CD4-positive, alpha-beta memory T cell (primary cell): ENCODE data around the gene AKAP8. TPM values are rescaled to one million over a fixed set of nuclear protein-coding genes. Genes with fewer than 3 reads are reported as not detected.
A peak's percentile ranks its signal among the peaks of the same experiment; 100 is the strongest.
"Not testable (repeated sequence)": the region's sequence is repeated elsewhere in the genome, so short reads cannot be mapped to it uniquely, and the experiment has no call there.

Source experiments
- CTCF ChIA-PET: fragments of 350-600 bp; sonication (Branson Sonifier 250); formaldehyde crosslinking; loops from one replicate; lab custom pipeline; 2021; ENCODE audit warnings: inconsistent platforms; ENCODE audit not compliant: partially characterized antibody; lab: Charles Lee
- POLR2A ChIA-PET: fragments of 350-600 bp; sonication (Branson Sonifier 250); formaldehyde crosslinking; loops from one replicate; lab custom pipeline; 2021; ENCODE audit not compliant: partially characterized antibody; lab: Charles Lee
- DNase-seq, 5 donors: peaks; one replicate each; pipeline versions ENCODE4 v3.0.0 to v3.0.0-alpha.2; 2020 to 2022; ENCODE audit warnings: mixed read lengths in 1 of 5
- H3K27ac ChIP-seq: one replicate; pipeline ENCODE4 v1.7.0; 2013; ENCODE audit warnings: low read depth, low read length
- H3K27me3 ChIP-seq: 2 replicates; pipeline ENCODE4 v1.7.0; 2013; ENCODE audit warnings: mild to moderate bottlenecking, low read length, moderate library complexity; ENCODE audit not compliant: insufficient read depth
- H3K36me3 ChIP-seq: 2 replicates; pipeline ENCODE4 v1.7.0; 2013; ENCODE audit warnings: mild to moderate bottlenecking, low read length, moderate library complexity; ENCODE audit not compliant: insufficient read depth
- H3K4me1 ChIP-seq: 2 replicates; pipeline ENCODE4 v1.7.0; 2013; ENCODE audit warnings: mild to moderate bottlenecking, low read length, moderate library complexity; ENCODE audit not compliant: insufficient read depth
- H3K4me3 ChIP-seq, 2 donors: one replicate each; pipeline ENCODE4 v1.7.0; 2013; ENCODE audit warnings: low read length in 2 of 2, mild to moderate bottlenecking in 1 of 2
- H3K9me3 ChIP-seq, 2 donors: one replicate each; pipeline ENCODE4 v1.7.0; 2013; ENCODE audit warnings: low read length in 2 of 2, control low read depth in 1 of 2; ENCODE audit not compliant: control insufficient read depth in 1 of 2
- H3K27ac Mint-ChIP-seq, 7 donors: one replicate each; pipeline ENCODE4 v1.8.0; 2020 to 2021; ENCODE audit warnings: mixed read lengths in 7 of 7, mild to moderate bottlenecking in 6 of 7, inconsistent platforms in 3 of 7, moderate library complexity in 3 of 7
- H3K27me3 Mint-ChIP-seq, 2 donors: one replicate each; pipeline ENCODE4 v1.8.0; 2020 to 2021; ENCODE audit warnings: mixed read lengths in 2 of 2
- H3K36me3 Mint-ChIP-seq, 2 donors: one replicate each; pipeline ENCODE4 v1.8.0; 2020 to 2021; ENCODE audit warnings: mixed read lengths in 2 of 2, inconsistent platforms in 1 of 2, mild to moderate bottlenecking in 1 of 2
- H3K4me1 Mint-ChIP-seq, 4 donors: one replicate each; pipeline ENCODE4 v1.8.0; 2020 to 2021; ENCODE audit warnings: mixed read lengths in 4 of 4, mild to moderate bottlenecking in 1 of 4
- H3K4me3 Mint-ChIP-seq, 8 donors: one replicate each; pipeline ENCODE4 v1.8.0; 2020 to 2021; ENCODE audit warnings: mixed read lengths in 8 of 8, mild to moderate bottlenecking in 7 of 8, moderate library complexity in 6 of 8, inconsistent platforms in 3 of 8
- H3K9me3 Mint-ChIP-seq, 8 donors: one replicate each; pipeline ENCODE4 v1.8.0; 2020 to 2021; ENCODE audit warnings: mixed read lengths in 8 of 8, mild to moderate bottlenecking in 5 of 8, inconsistent platforms in 3 of 8, moderate library complexity in 1 of 8
- intact Hi-C: fragments of 100-400 bp; cut with micrococcal nuclease; formaldehyde crosslinking; loops from one replicate; pipeline ENCODE4 v1.15.1; 2023
- polyA plus RNA-seq, 2 donors: library from polyadenylated mRNA; unstranded; fragments of 300-500 nt; fragmentation: Illumina TruSeq; gene quantifications; one replicate each; pipeline ENCODE4 v1.2.3, GENCODE V29; 2021
- total RNA-seq, 2 experiments: library from RNA; stranded (reverse); gene quantifications; one replicate each; pipeline ENCODE4 v1.2.3, GENCODE V29; 2021

The AKAP8 gene
- total and polyA plus RNA-seq, 4 experiments from 2014 or later, result 10.8 to 71.5 (median 46.7) TPM

DNA sequence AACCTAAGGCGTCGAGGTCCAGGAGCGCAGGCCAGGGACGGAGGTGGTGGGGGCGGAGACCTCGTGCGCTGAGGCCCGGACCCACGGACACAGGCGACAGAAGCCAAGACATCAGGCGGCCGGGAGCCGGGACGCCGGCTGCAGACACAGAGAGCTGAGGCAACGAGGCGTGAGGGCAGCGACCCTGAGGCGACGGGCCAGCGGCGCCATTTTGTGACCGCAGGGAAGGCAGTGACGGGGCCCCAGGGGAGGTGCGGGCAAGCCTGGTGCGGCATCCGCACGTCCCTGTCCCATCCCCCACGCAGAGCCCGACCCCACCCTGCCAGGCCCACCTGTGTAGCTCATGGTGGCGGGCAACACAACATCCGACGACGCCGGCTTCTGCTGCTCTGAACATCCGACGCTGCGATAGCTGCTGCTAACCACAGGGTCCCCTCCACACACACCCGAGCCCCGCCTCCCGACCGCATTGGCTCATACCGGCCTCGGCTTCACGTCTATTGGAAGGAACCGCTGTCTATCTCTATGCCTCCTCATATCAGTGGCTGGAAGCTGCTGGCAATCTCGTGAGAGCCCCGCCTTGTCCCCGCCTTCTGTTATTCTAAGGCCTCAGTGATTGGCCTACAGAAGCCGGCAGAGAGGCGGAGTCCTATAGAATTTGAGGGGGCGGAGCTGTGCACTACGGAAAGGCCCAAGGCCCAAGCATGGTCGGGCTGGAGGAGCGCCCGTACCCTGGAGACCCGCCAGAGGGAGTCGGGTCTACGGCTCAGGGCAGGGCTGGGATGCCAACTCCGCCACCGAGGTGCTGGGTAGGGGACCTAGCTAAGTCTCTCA, 39.2 kb upstream of the AKAP8 start, which contains the start of gene AKAP8L:
Gene AKAP8L, minus strand, starts transcription at position 410 of the 834 bp plus-strand sequence. Its CDS starts 65 bp downstream, at position 345.
- DNase-seq, result peak; percentile 99 to 100 (median 100)
- peaks cover 27 to 34% of the 10 kb centered on the region in 2 donors for H3K36me3 Mint-ChIP-seq
- H3K4me3 ChIP-seq, result peak within 1 kb of the TSS; percentile 91 to 95

DNA sequence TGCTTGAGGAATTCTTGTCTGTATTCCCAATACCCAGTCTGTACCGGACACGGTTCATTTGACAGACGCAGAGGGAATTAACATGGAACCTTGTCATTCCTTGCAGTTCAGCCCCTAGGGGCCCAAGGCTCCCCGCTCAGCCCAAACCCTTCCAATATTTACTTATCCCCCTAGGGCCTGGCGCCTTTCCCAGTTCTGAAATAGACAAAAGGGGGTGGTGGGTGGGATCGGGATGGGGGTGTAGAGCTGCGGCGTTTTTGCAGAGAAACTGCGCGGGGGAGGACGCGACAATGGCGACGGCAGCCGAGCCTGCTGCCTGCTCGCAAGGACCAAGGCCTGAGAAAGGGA, 38.6 kb upstream of the AKAP8 start:
- H3K9me3 ChIP-seq, result no peaks in the 10 kb centered on the region
- peak overlapping the region; percentile 77 for H3K27ac ChIP-seq
- peak overlapping the region; percentile 91 to 95 for H3K4me3 ChIP-seq
- Mint-ChIP-seq H3K4me1 (peaks cover 34 to 63% (median 43%) of the 10 kb centered on the region in 4 donors), H3K4me3 (peak overlapping the region; percentile 96 to 100 (median 100)), H3K27ac (peak overlapping the region; percentile 87 to 100 (median 99)), H3K9me3 (no peaks in the 10 kb centered on the region), H3K27me3 (no peaks in the 10 kb centered on the region), H3K36me3 (peaks cover 23 to 33% of the 10 kb centered on the region in 2 donors)
- ChIA-PET POLR2A (interaction anchor here (0.8 to 7.0 kb wide), 28 partner anchors 8 to 326 kb away, joined by 3 to 168 read pairs (median 9); partner anchors contain the start of genes AKAP8, BRD4, RASAL3 and WIZ), CTCF (interaction anchor here (1.0 to 9.0 kb wide), 18 partner anchors 12 to 326 kb away, joined by 3 to 319 read pairs (median 14); partner anchors contain the start of genes AKAP8, RASAL3 and WIZ)
- H3K36me3 ChIP-seq, result peaks cover 9% of the 10 kb centered on the region
- DNase-seq, result no peak
- intact Hi-C loops, result loop anchor here (1.0 to 2.0 kb wide), 3 partner anchors 34 to 325 kb away; no protein-coding TSS in a partner anchor
- H3K27me3 ChIP-seq, result no peaks in the 10 kb centered on the region
- H3K4me1 ChIP-seq, result peaks cover 51% of the 10 kb centered on the region

More for the DNA sequence above, 39.2 kb upstream of the AKAP8 start, which contains the start of gene AKAP8L:
- POLR2A ChIA-PET, result interaction anchor here (0.7 to 7.0 kb wide), 41 partner anchors 8 to 1623 kb away, joined by 3 to 168 read pairs (median 6); partner anchors contain the start of genes AKAP8, BRD4, RASAL3 and TMEM38A
- Histone ChIP-seq H3K9me3 (no peaks in the 10 kb centered on the region), H3K27me3 (no peaks in the 10 kb centered on the region), H3K27ac (peak within 1 kb of the TSS; percentile 77), H3K36me3 (peaks cover 15% of the 10 kb centered on the region), H3K4me1 (peaks cover 45% of the 10 kb centered on the region)
- Mint-ChIP-seq H3K27me3 (no peaks in the 10 kb centered on the region), H3K4me1 (peaks cover 31 to 58% (median 38%) of the 10 kb centered on the region in 4 donors), H3K27ac (peak within 1 kb of the TSS; percentile 87 to 100 (median 99)), H3K9me3 (no peaks in the 10 kb centered on the region), H3K4me3 (peak within 1 kb of the TSS; percentile 96 to 100 (median 100))
- CTCF ChIA-PET, result interaction anchor here (0.7 to 9.0 kb wide), 32 partner anchors 11 to 326 kb away, joined by 3 to 319 read pairs (median 6); partner anchors contain the start of genes AKAP8, RASAL3 and WIZ
- intact Hi-C loops, result loop anchor here (1.0 to 2.0 kb wide), 11 partner anchors 14 to 326 kb away; partner anchors contain the start of gene AKAP8

DNA sequence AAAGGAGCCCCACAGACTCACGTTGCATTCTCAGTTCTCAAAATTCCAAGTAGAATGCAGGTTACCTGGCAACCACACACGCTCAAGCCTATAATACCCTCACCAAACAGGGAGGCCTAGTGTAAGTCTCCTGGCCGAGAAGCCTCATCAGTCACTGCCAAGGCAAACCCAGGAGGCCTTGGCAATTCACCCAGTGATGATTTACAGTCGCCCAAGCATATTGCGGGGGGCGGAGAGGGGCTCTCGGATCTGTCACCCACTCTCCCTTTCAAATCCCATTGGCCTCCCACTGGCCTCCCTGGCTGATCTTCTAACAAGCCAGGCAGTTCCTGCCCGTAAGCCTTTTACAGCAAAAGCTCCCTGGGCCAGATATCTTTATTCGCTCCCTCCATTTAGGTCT, 38.1 kb upstream of the AKAP8 start:
- Histone ChIP-seq H3K27me3 (no peaks in the 10 kb centered on the region), H3K4me3 (peak overlapping the region; percentile 91 to 95), H3K9me3 (no peaks in the 10 kb centered on the region), H3K4me1 (peaks cover 56% of the 10 kb centered on the region), H3K27ac (peak overlapping the region; percentile 77), H3K36me3 (peaks cover 5% of the 10 kb centered on the region)
- intact Hi-C loops, result loop anchor here (1.0 to 2.0 kb wide), 3 partner anchors 35 to 325 kb away; no protein-coding TSS in a partner anchor
- POLR2A ChIA-PET, result interaction anchor here (2.2 to 7.0 kb wide), 12 partner anchors 11 to 138 kb away, joined by 9 to 168 read pairs (median 22); partner anchors contain the start of genes AKAP8, BRD4, RASAL3 and WIZ
- Mint-ChIP-seq H3K4me3 (peak overlapping the region; percentile 96 to 100 (median 100)), H3K27ac (peak overlapping the region; percentile 87 to 100 (median 99)), H3K4me1 (peaks cover 37 to 68% (median 48%) of the 10 kb centered on the region in 4 donors), H3K27me3 (no peaks in the 10 kb centered on the region), H3K9me3 (no peaks in the 10 kb centered on the region), H3K36me3 (peaks cover 18 to 32% of the 10 kb centered on the region in 2 donors)
- DNase-seq, result no peak
- CTCF ChIA-PET, result interaction anchor here (1.9 to 9.0 kb wide), 3 partner anchors 40 to 143 kb away, joined by 20 to 319 read pairs (median 54); partner anchors contain the start of gene AKAP8

DNA sequence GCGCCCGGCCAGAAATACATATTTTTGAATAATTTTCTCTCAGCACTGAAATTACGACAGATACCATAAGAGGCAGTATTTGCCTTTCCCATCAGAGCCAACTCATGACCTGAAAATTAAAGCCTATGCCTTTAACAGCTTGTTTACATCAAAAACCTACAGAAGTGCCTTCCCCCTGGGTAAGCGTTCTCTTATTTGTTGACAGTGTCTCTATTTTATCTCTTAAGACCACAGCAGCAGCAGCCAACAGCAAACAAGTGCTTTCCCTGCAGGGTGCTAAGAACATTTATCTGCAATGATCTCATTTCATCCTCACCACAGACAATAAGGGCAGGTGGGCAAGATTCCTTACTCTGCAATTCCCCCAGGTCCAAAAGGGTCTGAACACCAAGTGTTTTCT, 33.2 kb upstream of the AKAP8 start:
- Mint-ChIP-seq H3K36me3 (peaks cover 17 to 33% of the 10 kb centered on the region in 2 donors), H3K4me1 (peaks cover 33 to 56% (median 43%) of the 10 kb centered on the region in 4 donors), H3K4me3 (peak overlapping the region in 2 of 8 donors; percentile 26 to 39), H3K27ac (peak overlapping the region in 2 of 7 donors; percentile 19 to 60), H3K9me3 (no peaks in the 10 kb centered on the region), H3K27me3 (no peaks in the 10 kb centered on the region)
- intact Hi-C loops, result no loop called here
- H3K36me3 ChIP-seq, result peaks cover 6% of the 10 kb centered on the region
- no peak overlapping the region for H3K4me3 ChIP-seq
- H3K4me1 ChIP-seq, result peaks cover 63% of the 10 kb centered on the region
- no peaks in the 10 kb centered on the region for H3K9me3 ChIP-seq
- POLR2A ChIA-PET, result interaction anchor here (1.5 kb wide), 1 partner anchor 33 kb away, joined by 3 read pairs; the partner anchor contains the start of gene AKAP8
- H3K27ac ChIP-seq, result no peak overlapping the region
- H3K27me3 ChIP-seq, result no peaks in the 10 kb centered on the region
- CTCF ChIA-PET, result interaction anchor here (0.7 to 1.3 kb wide), 2 partner anchors 142 to 321 kb away, joined by 3 to 6 read pairs; no protein-coding TSS in a partner anchor
- no peak for DNase-seq

DNA sequence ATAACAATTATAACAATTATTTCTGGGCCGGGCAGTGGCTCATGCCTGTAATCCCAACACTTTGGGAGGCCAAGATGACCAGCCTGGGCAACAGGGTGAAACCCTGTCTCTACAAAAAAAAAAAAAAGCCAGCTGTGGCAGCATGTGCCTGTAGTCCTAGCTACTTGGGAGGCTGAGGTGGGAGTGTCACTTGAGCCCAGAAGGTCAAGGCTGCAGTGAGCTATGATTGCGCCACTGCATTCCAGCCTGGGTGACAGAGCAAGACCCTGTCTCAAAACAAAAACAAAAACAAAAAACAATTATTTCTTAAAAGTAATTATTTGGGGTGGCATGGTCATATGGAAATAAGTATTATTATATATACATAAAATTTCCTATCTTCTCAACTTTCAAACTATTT, 31.8 kb upstream of the AKAP8 start:
- ChIA-PET CTCF (interaction anchor here (0.7 kb wide), 1 partner anchor 31 kb away, joined by 3 read pairs; no protein-coding TSS in a partner anchor), POLR2A (interaction anchor here (1.6 to 1.9 kb wide), 2 partner anchors 8 to 9 kb away, joined by 4 to 6 read pairs; partner anchors contain the start of gene AKAP8L)
- intact Hi-C loops, H3K27ac ChIP-seq, H3K27me3 ChIP-seq, H3K4me3 Mint-ChIP-seq, H3K27me3 Mint-ChIP-seq, H3K4me3 ChIP-seq, H3K36me3 ChIP-seq, DNase-seq, H3K9me3 Mint-ChIP-seq, H3K9me3 ChIP-seq: not testable (repeated sequence)
- Mint-ChIP-seq H3K27ac (peak overlapping the region in 1 of 7 donors; percentile 37), H3K4me1 (peaks cover 26 to 55% (median 37%) of the 10 kb centered on the region in 4 donors), H3K36me3 (peaks cover 12 to 39% of the 10 kb centered on the region in 2 donors)
- H3K4me1 ChIP-seq, result peaks cover 48% of the 10 kb centered on the region

DNA sequence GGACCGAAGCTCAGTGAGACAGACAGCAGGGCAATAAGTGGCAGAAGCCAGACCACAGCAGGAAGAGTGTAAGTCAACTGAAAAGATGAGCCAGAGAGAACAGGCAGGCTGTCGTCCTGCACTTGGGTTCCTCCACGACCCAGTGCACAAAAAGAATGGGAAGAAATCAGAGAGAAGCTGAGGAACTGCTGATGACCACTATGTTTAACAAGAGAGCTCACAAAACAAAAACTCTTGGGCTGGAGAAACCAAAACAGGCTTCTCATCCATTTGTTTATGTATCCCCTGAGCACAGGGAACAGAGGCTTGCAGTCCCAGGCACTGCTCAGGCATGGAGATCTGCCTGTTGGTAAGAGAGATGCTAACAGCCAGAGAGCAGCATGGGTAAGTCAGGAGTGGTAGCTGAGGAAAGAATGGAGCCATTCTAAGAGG, 25.2 kb upstream of the AKAP8 start:
- H3K36me3 ChIP-seq, result peaks cover 53% of the 10 kb centered on the region
- Mint-ChIP-seq H3K9me3 (peaks cover 0 to 2% (median 0%) of the 10 kb centered on the region in 8 donors), H3K36me3 (peaks cover 24 to 64% of the 10 kb centered on the region in 2 donors), H3K27ac (peak overlapping the region in 6 of 7 donors; percentile 36 to 84 (median 46)), H3K4me1 (peaks cover 20 to 57% (median 37%) of the 10 kb centered on the region in 4 donors), H3K27me3 (no peaks in the 10 kb centered on the region), H3K4me3 (peak overlapping the region in 1 of 8 donors; percentile 11)
- H3K27ac ChIP-seq, result no peak overlapping the region
- no peak for DNase-seq
- no peak overlapping the region for H3K4me3 ChIP-seq
- ChIA-PET CTCF (interaction anchor here (0.5 kb wide), 1 partner anchor 9 kb away, joined by 4 read pairs; no protein-coding TSS in a partner anchor), POLR2A (interaction anchor here (0.9 kb wide), 1 partner anchor 151 kb away, joined by 3 read pairs; no protein-coding TSS in a partner anchor)
- no peaks in the 10 kb centered on the region for H3K27me3 ChIP-seq
- intact Hi-C loops, result no loop called here
- no peaks in the 10 kb centered on the region for H3K9me3 ChIP-seq
- peaks cover 7% of the 10 kb centered on the region for H3K4me1 ChIP-seq
